Dermis microvascular lymphatic vessel endothelial cell (primary cell): ENCODE measurements around the gene IL6. TPM values are rescaled to one million over a fixed set of nuclear protein-coding genes. Genes with fewer than 3 reads are reported as not detected.
"Not testable (repeated sequence)": the region's sequence is repeated elsewhere in the genome, so short reads cannot be mapped to it uniquely, and the experiment has no call there.

Source experiments
- DNase-seq, 2 donors: peaks; one replicate each; pipeline versions ENCODE4 v3.0.0 to v3.0.0-alpha.2; 2010; ENCODE audit warnings: low read depth in 2 of 2
- total RNA-seq: library from RNA; depleted of rRNA; stranded (reverse); fragments of >200 nt; gene quantifications from 2 replicates; pipeline ENCODE4 v1.2.1, GENCODE V29; 2014

Gene IL6
- 0.25 and 0.39 TPM in 2 replicates for total RNA-seq

DNA sequence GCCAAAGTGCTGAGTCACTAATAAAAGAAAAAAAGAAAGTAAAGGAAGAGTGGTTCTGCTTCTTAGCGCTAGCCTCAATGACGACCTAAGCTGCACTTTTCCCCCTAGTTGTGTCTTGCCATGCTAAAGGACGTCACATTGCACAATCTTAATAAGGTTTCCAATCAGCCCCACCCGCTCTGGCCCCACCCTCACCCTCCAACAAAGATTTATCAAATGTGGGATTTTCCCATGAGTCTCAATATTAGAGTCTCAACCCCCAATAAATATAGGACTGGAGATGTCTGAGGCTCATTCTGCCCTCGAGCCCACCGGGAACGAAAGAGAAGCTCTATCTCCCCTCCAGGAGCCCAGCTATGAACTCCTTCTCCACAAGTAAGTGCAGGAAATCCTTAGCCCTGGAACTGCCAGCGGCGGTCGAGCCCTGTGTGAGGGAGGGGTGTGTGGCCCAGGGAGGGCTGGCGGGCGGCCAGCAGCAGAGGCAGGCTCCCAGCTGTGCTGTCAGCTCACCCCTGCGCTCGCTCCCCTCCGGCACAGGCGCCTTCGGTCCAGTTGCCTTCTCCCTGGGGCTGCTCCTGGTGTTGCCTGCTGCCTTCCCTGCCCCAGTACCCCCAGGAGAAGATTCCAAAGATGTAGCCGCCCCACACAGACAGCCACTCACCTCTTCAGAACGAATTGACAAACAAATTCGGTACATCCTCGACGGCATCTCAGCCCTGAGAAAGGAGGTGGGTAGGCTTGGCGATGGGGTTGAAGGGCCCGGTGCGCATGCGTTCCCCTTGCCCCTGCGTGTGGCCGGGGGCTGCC is at the start of gene IL6:
TSS of gene IL6 (plus strand) at position 294 of the 807 bp plus-strand sequence. CDS start at position 357, 63 bp downstream.
- peak in 1 of 2 donors; percentile 88 for DNase-seq

DNA sequence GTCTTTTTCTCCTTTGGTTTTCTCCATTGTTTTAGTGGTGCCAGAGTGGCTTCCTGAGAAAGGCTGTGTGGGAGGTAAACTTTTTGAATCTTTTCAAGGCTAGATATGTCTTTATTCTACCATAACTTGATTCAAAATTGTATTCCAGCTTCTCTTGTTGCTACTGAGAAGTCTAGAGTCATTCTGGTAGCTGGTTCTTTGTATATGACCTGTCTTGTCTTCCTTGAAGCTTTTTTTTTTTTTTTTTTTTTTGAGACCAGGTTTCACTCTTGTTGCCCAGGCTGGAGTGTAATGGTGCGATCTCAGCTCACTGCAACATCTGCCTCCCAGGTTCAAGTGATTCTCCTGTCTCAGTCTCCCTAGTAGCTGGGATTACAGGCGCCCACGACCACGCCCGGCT is 49.7 kb upstream of the IL6 start:
- DNase-seq: not testable (repeated sequence)

GRCh38 chr7:22677680-22678079 is 49.3 kb upstream of the IL6 start:
- no peak for DNase-seq

DNA sequence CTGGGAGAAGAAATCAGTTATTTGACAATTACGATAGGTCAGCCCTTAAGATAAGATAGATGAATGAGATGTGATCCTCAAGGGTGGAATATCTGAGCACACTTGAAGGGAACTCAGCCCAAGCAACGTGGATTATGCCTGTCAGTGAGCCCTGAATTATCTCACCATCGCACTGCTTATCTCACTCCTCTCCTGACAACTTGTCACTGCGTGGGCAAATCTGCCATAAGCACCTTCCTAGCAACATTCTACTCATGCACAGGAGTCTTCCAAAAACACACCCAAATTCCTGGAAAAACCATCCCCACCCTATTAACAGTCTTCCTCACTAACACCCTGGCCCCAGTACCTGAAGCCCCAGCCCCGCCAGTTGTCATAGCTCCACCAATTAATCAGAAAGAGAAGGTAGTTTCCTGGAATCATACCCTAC is 46.5 kb upstream of the IL6 start:
- DNase-seq: no peak

- no peak for DNase-seq
Measured at GRCh38 chr7:22681312-22681711, 45.7 kb upstream of the IL6 start.

DNA sequence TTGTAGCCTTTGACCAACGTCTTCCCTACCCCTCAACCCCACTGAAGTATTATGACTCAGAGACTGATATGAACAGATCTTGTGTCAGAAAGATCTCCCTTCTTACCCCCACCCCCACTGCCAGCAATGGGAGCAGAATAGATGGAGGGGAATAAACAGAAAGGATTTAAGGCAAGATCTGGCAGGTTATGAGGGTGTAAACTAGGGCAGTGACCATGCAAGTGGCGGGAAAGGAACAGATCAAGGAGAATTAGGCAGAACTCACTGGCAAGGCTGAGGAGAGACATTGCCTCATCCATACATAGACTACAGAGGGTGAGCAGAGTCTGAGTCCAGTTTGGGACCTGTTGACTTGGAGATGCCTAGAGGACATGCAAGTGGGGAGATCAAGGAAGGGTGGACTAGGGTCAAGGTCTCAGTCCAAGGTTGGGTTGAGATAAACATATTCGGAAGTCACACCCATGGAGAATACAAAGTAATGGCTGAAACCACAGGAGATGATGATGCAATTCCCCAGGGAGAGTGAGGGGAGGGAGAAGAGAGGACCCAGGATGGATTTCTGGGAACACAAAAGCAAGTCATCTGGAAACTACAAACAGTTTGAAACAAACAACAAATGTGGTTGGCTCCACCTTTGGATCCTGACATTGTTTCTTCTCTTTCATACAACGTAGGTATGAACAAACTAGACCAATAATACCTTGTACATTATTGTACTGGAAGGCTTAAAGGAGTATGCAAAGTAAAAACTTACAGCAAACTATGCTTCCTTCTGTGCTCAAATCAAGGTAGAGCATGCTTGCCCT is 44.9 kb upstream of the IL6 start:
- DNase-seq: no peak

- no peak for DNase-seq
Measured at GRCh38 chr7:22683379-22683778, 43.6 kb upstream of the IL6 start.

DNA sequence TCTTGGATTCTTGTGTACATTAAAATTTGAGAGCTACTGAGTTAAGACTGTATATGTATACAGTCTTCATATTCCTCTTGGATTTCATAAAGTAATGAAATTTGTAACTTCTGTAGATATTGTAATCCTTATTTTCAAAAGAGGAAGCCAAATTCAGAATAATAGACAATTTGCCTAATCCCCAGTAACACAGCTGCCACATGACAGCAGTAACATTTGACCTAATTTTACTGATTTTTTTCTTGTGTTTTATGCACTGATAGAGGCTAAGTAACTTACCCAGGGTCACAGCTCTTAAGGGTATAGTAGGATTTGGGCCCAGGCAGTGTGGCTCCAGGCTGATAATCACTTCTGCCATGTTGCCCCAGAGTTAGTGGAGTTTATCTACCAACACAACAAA is 40.4 kb upstream of the IL6 start:
- DNase-seq: no peak

- no peak for DNase-seq
Measured at GRCh38 chr7:22688084-22688483, 38.9 kb upstream of the IL6 start.

- not testable (repeated sequence) for DNase-seq
Measured at GRCh38 chr7:22688934-22689333, 38.1 kb upstream of the IL6 start.

GRCh38 chr7:22694597-22695207 is 32.3 kb upstream of the IL6 start:
- DNase-seq: no peak

DNA sequence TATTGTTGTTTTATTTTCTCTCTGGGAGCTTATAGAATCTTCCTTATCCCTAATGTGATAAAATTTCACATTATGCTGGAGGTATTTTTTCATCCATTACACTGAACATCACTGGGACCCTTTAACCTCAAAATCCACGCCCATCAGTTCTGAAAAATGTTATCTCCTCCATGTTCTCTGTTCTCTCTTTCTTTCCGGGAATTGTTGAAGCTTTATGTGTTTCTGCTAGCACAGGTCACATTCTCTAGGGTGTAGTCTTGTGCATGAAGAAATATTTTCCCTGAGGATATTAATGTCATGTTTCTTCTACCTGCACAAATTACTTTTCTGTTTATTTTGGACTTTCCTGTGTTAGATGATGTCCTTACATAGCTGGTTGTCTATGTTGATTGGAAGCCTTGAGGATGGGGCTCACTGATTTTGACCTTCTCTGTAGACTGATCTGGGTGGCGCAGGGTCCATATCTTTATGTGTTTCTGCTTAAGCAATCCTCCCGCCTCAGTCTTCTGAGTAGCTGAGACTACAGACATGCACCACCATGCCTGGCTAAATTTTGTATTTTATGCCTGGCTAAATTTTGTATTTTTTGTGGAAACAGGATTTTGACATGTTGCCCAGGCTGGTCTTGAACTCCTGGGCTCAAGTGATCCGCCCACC is 31.4 kb upstream of the IL6 start:
- DNase-seq: no peak

- peak in 1 of 2 donors; percentile 14 for DNase-seq
Measured at GRCh38 chr7:22696541-22697228, 30.3 kb upstream of the IL6 start.

- DNase-seq: no peak
Measured at GRCh38 chr7:22697322-22697859, 29.6 kb upstream of the IL6 start.

DNA sequence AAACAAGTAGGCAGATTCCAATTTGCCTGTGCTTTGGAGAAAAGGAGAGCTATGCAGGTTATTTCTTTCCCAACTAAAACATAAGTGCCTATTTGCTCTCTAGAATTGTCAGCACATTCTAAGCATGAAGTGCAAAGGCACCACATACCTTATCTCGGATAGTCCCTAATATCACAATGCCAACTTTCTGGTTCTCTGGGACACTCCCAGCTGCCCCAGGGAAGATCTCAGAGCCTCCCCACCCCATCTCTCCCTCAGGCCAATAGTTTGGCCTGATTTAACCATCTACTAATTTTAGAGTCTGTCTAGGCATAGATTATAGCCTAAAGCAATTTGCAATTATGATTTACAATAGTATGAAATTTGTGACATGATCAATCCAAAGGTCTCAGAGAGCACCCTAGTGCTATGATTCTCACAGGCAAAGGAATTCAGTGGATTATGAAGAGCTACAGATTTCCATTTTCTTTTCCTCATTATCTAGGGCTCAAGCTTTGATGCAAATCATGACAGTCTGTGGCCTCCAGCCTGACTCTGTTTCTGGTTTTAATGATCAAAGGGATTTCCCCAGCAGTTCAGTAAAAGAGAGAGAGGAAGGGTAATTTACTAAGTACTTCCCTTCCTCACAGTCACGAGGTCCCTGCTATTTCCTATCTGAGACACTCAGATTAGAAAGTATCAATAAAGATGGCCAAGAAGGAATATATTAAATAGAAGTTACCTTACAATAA is 29.0 kb upstream of the IL6 start:
- peak; percentile 36 to 64 for DNase-seq

GRCh38 chr7:22698767-22699166 is 28.2 kb upstream of the IL6 start:
- peak in 1 of 2 donors; percentile 9 for DNase-seq

DNA sequence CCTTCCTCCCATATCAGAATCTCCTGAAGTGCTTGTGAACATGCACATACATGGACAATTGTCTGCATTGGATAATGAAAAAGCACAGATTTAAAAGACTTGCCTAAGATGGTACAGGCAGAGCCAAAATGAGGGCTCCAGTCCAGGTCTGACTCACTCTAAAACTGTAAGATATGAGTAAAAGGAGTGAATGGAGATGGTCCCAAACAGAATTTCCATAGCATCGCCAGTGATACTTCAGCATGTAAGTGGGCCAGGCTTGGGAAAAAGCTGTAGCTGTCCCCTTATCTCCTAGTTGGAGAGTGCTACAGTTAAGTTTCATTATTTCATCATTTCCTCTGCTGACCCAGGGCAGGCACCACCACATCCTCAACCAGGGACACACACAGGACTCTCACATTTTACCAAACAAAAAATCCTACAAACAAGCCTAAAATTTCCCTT is 26.4 kb upstream of the IL6 start:
- peak; percentile 73 to 81 for DNase-seq

DNA sequence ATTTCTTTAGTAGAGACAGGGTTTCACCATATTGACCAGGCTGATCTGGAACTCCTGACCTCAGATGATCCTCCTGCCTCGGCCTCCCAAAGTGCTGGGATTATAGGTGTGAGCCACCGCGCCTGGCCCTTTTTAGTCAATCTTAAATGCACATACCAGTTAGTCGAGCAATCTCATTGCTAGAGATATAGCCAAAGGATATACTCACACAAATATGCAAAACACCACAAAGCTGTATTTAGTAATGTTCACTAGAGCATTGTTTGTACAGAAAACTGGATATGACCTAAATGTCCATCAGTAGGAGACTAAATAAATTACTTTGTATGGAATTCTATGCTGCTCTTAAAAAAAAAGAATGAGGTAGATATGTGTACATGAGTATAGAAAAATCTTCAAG is 24.5 kb upstream of the IL6 start:
- no peak for DNase-seq

DNA sequence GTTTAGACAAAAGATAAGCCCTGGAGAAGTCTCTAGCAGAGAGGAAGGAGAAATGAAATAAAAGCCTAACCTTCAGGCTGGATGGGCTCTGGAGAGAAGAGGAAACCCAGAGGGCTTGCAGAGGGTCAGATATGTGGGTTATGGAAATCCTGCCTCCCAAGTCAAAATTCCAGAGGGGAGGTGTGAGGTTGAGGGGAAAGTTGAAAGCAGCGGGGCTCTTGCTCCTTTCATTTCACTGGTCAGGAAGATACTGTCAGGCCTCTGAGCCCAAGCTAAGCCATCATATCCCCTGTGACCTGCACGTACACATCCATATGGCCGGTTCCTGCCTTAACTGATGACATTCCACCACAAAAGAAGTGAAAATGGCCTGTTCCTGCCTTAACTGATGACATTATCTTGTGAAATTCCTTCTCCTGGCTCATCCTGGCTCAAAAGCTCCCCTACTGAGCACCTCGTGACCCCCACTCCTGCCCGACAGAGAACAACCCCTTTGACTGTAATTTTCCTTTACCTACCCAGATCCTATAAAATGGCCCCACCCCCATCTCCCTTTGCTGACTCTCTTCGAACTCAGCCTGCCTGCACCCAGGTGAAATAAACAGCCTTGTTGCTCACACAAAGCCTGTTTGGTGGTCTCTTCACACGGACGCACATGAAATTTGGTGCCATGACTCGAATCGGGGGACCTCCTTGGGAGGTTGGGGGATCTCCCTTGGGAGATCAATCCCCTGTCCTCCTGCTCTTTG is 23.7 kb upstream of the IL6 start:
- DNase-seq: not testable (repeated sequence)
